Measurements from ENCODE around the gene COMT. TPM values are rescaled to one million over a fixed set of nuclear protein-coding genes. Genes with fewer than 3 reads are reported as not detected.
"Not testable (repeated sequence)": the region's sequence is repeated elsewhere in the genome, so short reads cannot be mapped to it uniquely, and the experiment has no call there.

The COMT gene
- total RNA-seq, 1 donor from 2014 or later: 55.2 TPM

- DNase-seq: peak; percentile 60
Measured at GRCh38 chr22:19909350-19910179, 32.0 kb upstream of the COMT start.

- DNase-seq: no peak
Measured at GRCh38 chr22:19910180-19910744, 31.3 kb upstream of the COMT start.

- DNase-seq: no peak
Measured at GRCh38 chr22:19911540-19912270, 29.9 kb upstream of the COMT start.

GRCh38 chr22:19912271-19912999, 29.1 kb upstream of the COMT start:
- no peak for DNase-seq

GRCh38 chr22:19913337-19913936, 28.1 kb upstream of the COMT start:
- DNase-seq: no peak

- DNase-seq: no peak
Measured at GRCh38 chr22:19914201-19914943, 27.2 kb upstream of the COMT start.

- no peak for DNase-seq
Measured at GRCh38 chr22:19915287-19915954, 26.2 kb upstream of the COMT start.

GRCh38 chr22:19916006-19916405, 25.6 kb upstream of the COMT start:
- DNase-seq: no peak

GRCh38 chr22:19916941-19917340, 24.6 kb upstream of the COMT start:
- DNase-seq: no peak

- no peak for DNase-seq
Measured at GRCh38 chr22:19917389-19918138, 24.0 kb upstream of the COMT start.

GRCh38 chr22:19918332-19919106, 23.1 kb upstream of the COMT start:
- DNase-seq: no peak

- no peak for DNase-seq
Measured at GRCh38 chr22:19919701-19920363, 21.7 kb upstream of the COMT start.

GRCh38 chr22:19921544-19922081, 20.0 kb upstream of the COMT start:
- no peak for DNase-seq

GRCh38 chr22:19923914-19924513, 17.6 kb upstream of the COMT start:
- no peak for DNase-seq

GRCh38 chr22:19926028-19926427, 15.5 kb upstream of the COMT start:
- DNase-seq: not testable (repeated sequence)

GRCh38 chr22:19927696-19928095, 13.9 kb upstream of the COMT start:
- no peak for DNase-seq

GRCh38 chr22:19928207-19928606, 13.4 kb upstream of the COMT start:
- DNase-seq: no peak
